ENCODE measurements around the gene TMED3. TPM values are rescaled to one million over a fixed set of nuclear protein-coding genes. Genes with fewer than 3 reads are reported as not detected.

TMED3 gene
- total and polyA plus RNA-seq, 2 donors from 2014 or later: 40.5 to 105 TPM

DNA sequence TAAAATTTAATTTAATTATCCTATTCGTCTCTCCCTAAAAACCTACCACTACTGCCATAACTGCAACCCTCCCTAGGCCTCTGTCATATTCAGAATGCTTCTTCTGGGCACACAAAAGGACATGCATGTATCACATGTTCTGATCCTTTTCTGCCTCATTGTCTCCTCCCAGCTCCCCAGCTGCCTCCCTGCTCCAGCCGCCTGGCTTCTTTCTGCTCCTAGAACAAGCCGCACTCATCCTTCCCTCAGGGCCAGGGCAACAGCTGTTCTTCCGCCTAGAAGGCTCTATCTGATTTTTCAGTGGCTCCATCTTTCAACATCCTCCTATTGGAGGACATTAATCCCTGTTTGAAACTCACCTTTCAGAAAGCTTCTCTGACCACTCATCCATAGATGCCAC, 38.6 kb downstream of the TMED3 start:
- Histone ChIP-seq H3K9ac (ENCODE audit: low read length in 3 of 3) (no peak overlapping the region), H3K4me3 (ENCODE audit: low read length in 3 of 3) (no peak overlapping the region), H3K27me3 (ENCODE audit: control insufficient read depth, insufficient read depth, low read length) (no peaks in the 10 kb centered on the region), H3K36me3 (ENCODE audit: control insufficient read depth in 2 of 3, insufficient read depth in 3 of 3, low read length in 3 of 3) (no peaks in the 10 kb centered on the region), H3K4me1 (ENCODE audit: control insufficient read depth in 2 of 3, insufficient read depth in 2 of 3, low read depth in 1 of 3, low read length in 3 of 3) (no peaks in the 10 kb centered on the region), H3K9me3 (ENCODE audit: control insufficient read depth in 2 of 3, insufficient read depth in 1 of 3, low read length in 3 of 3) (no peaks in the 10 kb centered on the region), H3K27ac (ENCODE audit: low read depth in 2 of 2, low read length in 2 of 2) (no peak overlapping the region)
- FAIRE-seq (no peak), DNase-seq (no peak)
- intact Hi-C loops (cut with DNase I): no loop called here
- TF ChIP-seq, protein P1, sequence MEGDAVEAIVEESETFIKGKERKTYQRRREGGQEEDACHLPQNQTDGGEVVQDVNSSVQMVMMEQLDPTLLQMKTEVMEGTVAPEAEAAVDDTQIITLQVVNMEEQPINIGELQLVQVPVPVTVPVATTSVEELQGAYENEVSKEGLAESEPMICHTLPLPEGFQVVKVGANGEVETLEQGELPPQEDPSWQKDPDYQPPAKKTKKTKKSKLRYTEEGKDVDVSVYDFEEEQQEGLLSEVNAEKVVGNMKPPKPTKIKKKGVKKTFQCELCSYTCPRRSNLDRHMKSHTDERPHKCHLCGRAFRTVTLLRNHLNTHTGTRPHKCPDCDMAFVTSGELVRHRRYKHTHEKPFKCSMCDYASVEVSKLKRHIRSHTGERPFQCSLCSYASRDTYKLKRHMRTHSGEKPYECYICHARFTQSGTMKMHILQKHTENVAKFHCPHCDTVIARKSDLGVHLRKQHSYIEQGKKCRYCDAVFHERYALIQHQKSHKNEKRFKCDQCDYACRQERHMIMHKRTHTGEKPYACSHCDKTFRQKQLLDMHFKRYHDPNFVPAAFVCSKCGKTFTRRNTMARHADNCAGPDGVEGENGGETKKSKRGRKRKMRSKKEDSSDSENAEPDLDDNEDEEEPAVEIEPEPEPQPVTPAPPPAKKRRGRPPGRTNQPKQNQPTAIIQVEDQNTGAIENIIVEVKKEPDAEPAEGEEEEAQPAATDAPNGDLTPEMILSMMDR (IDR thresholded peaks at IDR 0.05; ENCODE audit: borderline replicate concordance, extremely low read depth, insufficient read depth): no peak

DNA sequence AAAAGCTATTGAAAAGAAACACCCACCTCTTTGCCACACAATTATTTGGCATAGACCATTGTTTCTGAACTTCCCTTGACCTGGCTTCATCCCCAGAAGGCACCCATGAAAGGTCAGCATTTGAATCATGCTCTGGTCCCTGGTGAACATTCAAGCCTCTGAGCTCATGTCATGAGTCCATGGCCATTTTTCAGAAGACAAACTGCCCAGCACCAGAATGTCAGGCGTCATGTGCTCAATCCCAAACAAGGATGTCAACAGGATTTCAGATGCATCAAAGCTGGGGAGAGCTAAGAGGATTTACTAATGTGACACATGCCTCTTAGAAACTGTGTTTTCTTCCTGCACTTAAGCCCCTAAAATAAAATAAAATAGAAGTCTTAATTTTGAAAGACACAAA, 41.3 kb downstream of the TMED3 start:
- intact Hi-C loops (cut with DNase I): no loop called here
- Histone ChIP-seq H3K27ac (ENCODE audit: low read depth in 2 of 2, low read length in 2 of 2) (no peak overlapping the region), H3K36me3 (ENCODE audit: control insufficient read depth in 2 of 3, insufficient read depth in 3 of 3, low read length in 3 of 3) (no peaks in the 10 kb centered on the region), H3K4me3 (ENCODE audit: low read length in 3 of 3) (no peak overlapping the region), H3K9me3 (ENCODE audit: control insufficient read depth in 2 of 3, insufficient read depth in 1 of 3, low read length in 3 of 3) (no peaks in the 10 kb centered on the region), H3K27me3 (ENCODE audit: control insufficient read depth, insufficient read depth, low read length) (no peaks in the 10 kb centered on the region), H3K4me1 (ENCODE audit: control insufficient read depth in 2 of 3, insufficient read depth in 2 of 3, low read depth in 1 of 3, low read length in 3 of 3) (no peaks in the 10 kb centered on the region), H3K9ac (ENCODE audit: low read length in 3 of 3) (no peak overlapping the region)
- TF ChIP-seq, protein P1 (IDR thresholded peaks at IDR 0.05; ENCODE audit: borderline replicate concordance, extremely low read depth, insufficient read depth): no peak
- no peak for FAIRE-seq
- no peak for DNase-seq

DNA sequence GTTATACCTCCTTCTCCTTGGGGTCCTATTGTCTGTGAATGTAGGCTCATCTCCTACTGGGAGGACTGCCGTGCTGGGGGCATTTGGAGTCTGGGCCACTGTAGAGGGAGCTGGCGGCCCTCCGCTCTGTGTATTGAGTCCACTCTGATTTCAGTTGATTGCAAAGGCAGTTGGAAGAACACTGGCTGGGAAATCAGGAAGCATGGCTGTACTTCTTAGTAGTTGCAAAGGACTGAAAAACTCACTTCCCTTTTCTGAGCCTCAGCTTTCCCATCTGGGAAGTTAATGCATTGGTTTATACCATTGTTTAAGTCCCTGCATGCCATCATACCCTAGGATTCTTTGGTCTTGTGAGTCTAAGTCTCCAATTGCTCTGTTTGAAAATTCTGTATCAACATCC, 46.7 kb downstream of the TMED3 start:
- Histone ChIP-seq H3K9me3 (ENCODE audit: control insufficient read depth in 2 of 3, insufficient read depth in 1 of 3, low read length in 3 of 3) (no peaks in the 10 kb centered on the region), H3K27ac (ENCODE audit: low read depth in 2 of 2, low read length in 2 of 2) (no peak overlapping the region), H3K4me3 (ENCODE audit: low read length in 3 of 3) (no peak overlapping the region), H3K4me1 (ENCODE audit: control insufficient read depth in 2 of 3, insufficient read depth in 2 of 3, low read depth in 1 of 3, low read length in 3 of 3) (no peaks in the 10 kb centered on the region), H3K27me3 (ENCODE audit: control insufficient read depth, insufficient read depth, low read length) (no peaks in the 10 kb centered on the region), H3K9ac (ENCODE audit: low read length in 3 of 3) (no peak overlapping the region), H3K36me3 (ENCODE audit: control insufficient read depth in 2 of 3, insufficient read depth in 3 of 3, low read length in 3 of 3) (no peaks in the 10 kb centered on the region)
- no peak for FAIRE-seq
- intact Hi-C loops (cut with DNase I): no loop called here
- DNase-seq: no peak
- TF ChIP-seq, protein P1 (IDR thresholded peaks at IDR 0.05; ENCODE audit: borderline replicate concordance, extremely low read depth, insufficient read depth): no peak

DNA sequence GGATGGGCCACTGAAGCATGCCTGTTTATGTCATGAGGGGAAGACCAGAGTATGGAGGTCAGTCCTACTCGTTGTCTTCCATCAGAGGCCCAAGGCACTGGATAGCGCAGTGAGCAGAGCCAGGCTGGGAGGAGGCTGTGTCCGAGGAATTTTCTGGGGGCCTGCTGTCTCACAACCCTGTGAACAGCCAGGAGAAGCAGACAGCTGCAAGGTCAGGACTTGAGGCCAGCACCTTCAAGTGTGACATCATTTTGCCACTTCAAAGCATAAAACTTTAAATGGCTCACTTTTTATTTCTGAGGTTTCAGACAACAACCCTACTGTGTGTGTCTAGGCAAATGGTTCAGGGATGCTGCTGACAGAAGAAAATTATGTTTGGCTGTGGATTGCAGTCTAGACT, 47.2 kb downstream of the TMED3 start:
- no peaks in the 10 kb centered on the region for H3K27me3 ChIP-seq (ENCODE audit: control insufficient read depth, insufficient read depth, low read length)
- DNase-seq (no peak), FAIRE-seq (no peak)
- TF ChIP-seq, protein P1 (IDR thresholded peaks at IDR 0.05; ENCODE audit: borderline replicate concordance, extremely low read depth, insufficient read depth): no peak
- H3K4me1 ChIP-seq (ENCODE audit: control insufficient read depth in 2 of 3, insufficient read depth in 2 of 3, low read depth in 1 of 3, low read length in 3 of 3): no peaks in the 10 kb centered on the region
- no peaks in the 10 kb centered on the region for H3K9me3 ChIP-seq (ENCODE audit: control insufficient read depth in 2 of 3, insufficient read depth in 1 of 3, low read length in 3 of 3)
- intact Hi-C loops (cut with DNase I): no loop called here
- H3K4me3 ChIP-seq (ENCODE audit: low read length in 3 of 3): no peak overlapping the region
- H3K9ac ChIP-seq (ENCODE audit: low read length in 3 of 3): no peak overlapping the region
- no peak overlapping the region for H3K27ac ChIP-seq (ENCODE audit: low read depth in 2 of 2, low read length in 2 of 2)
- no peaks in the 10 kb centered on the region for H3K36me3 ChIP-seq (ENCODE audit: control insufficient read depth in 2 of 3, insufficient read depth in 3 of 3, low read length in 3 of 3)

All from kidney (tissue), 14 donors.